HL-60/S4 treated with phorbol 12-myristate 13-acetate at 8.2 ng/mL for 4 days and 3 days (cell line): ENCODE data around the gene KIAA1755.
"Not testable (repeated sequence)": the region's sequence is repeated elsewhere in the genome, so short reads cannot be mapped to it uniquely, and the experiment has no call there.

Source experiments
- in situ Hi-C: fragments of 300-500 bp; cut with MboI; formaldehyde crosslinking; loops from 2 replicates; pipeline ENCODE4 v1.15.0; 2022; ENCODE audit warnings: low sequenced_read_pairs

Gene KIAA1755

GRCh38 chr20:38291966-38292365, 31.4 kb upstream of the KIAA1755 start:
- in situ Hi-C loops, result no loop called here

GRCh38 chr20:38290829-38291814, 30.6 kb upstream of the KIAA1755 start:
- in situ Hi-C loops, result no loop called here

GRCh38 chr20:38286586-38287531, 26.3 kb upstream of the KIAA1755 start:
- in situ Hi-C loops, result no loop called here

DNA sequence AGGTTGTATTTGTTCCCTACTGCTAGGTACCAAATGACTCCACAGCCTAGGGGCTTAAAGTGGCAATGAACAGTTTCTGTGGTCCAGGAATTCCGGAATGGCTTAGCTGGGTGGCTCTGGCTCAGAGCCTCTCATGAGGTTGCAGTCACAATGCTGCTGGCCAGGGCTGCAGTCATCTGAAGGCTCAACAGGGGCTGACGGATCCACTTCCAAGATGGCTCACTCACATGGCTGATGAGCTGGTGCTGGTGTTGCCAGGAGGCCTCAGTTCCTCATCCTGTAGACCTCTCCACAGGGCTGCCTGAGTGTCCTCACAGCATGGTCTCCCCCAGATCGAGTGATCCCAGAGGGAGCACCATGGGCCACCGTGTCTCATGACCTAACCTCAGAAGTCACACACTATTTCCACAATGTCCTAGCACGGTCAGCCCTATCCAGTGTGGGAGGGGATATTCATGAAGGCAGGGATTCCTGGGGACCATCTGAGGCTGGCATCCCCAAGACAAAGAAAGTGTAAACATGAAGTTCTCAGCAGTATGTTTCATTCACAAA, 24.4 kb upstream of the KIAA1755 start:
- in situ Hi-C loops, result no loop called here

DNA sequence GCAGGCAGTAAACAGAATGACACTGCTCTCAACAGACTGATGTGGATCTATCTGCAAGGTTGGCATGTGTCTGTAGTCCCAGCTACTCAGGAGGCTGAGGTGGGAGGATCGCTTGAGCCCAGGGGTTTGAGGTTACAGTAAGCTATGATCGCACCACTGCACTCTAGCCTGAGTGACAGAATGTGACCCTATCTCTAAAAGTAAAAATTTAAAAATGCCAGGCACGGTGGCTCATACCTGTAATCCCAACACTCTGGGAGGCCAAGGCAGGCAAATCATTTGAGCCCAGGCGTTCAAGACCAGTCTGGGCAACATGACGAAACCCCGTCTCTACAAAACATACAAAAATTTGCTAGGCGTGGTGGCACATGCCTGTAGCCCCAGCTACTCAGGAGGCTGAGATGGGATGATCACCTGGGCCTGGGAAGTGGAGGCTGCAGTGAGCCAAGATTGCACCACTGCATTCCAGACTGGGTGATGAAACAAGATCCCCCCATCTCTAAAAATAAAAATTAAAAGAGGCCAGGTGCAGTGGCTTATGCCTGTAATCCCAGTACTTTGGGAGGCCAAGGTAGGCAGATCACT, 23.6 kb upstream of the KIAA1755 start:
- in situ Hi-C loops, result not testable (repeated sequence)

GRCh38 chr20:38283236-38283635, 22.7 kb upstream of the KIAA1755 start:
- in situ Hi-C loops, result no loop called here

- in situ Hi-C loops, result not testable (repeated sequence)
Observed at GRCh38 chr20:38281176-38281915, 20.8 kb upstream of the KIAA1755 start.

DNA sequence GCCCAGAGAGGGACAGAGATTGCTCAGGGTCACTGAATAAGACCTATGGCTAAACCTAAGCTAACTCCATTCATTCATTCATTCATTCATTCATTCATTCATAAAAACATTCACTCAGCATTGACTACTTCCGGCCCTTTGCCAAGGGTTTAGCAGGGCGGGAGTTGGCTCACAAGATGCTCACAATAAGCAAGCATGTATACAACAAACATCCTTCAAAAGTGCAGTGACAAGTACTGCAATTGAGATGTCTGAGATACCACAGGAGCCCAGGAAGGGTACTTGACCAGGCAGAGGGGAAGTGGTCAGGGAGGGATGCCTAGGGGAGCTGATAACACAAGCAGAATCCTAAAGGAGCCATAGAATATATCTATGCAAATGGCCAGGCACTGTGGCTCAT, 18.2 kb upstream of the KIAA1755 start:
- in situ Hi-C loops, result no loop called here

DNA sequence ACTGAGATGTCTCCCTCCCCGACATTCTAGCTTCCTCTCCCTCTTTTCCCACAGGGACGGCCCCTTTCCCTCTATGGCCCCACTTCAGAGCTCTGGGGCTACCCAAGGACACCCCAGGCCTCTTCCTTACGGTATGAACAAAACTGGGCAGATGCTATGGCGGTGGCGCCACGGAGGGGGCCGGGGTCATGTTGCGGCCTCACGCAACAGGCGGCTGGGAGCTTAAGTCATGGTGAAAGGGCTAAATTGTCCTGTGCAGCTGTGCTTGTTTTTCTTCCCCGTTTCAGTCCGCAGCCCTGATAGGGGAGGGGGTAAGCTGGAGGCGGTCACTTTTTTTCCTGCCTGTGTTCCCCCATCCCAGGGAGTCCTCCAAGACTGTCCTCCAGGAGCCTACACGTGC, 17.6 kb upstream of the KIAA1755 start:
- in situ Hi-C loops, result no loop called here

GRCh38 chr20:38277691-38278090, 17.2 kb upstream of the KIAA1755 start:
- in situ Hi-C loops, result no loop called here

- in situ Hi-C loops, result no loop called here
Observed at GRCh38 chr20:38277285-38277684, 16.8 kb upstream of the KIAA1755 start.

DNA sequence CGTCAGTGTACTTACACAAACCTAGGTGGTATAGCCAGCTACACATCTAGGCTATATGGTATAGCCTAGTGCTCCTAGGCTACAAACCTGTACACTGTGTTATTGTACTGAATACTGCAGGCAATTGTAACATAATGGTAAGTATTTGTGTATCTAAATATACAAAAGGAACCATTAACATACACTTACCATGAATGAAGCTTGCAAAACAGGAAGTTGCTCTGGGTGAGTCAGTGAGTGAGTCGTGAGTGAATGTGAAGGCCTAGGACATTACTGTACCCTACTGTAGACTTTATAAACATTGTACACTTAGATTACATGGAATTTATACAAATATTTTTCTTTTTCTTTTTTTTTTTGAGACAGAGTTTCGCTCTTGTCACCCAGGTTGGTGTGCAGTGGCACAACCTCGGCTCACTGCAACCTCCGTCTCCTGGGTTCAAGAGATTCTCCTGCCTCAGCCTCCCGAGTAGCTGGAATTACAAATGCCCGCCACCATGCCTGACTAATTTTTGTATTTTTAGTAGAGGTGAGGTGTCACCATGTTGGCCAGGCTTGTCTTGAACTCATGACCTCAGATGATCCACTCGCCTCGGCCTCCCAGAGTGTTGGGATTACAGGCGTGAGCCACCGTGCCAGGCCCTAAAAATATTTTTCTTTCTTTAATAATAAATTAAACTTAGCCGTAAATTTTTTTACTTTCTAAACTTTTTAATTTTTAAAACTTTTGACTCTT, 15.4 kb upstream of the KIAA1755 start:
- in situ Hi-C loops, result no loop called here

- in situ Hi-C loops, result no loop called here
Observed at GRCh38 chr20:38272961-38273360, 12.4 kb upstream of the KIAA1755 start.

- in situ Hi-C loops, result no loop called here
Observed at GRCh38 chr20:38272398-38272797, 11.9 kb upstream of the KIAA1755 start.

- in situ Hi-C loops, result no loop called here
Observed at GRCh38 chr20:38271608-38272120, 11.1 kb upstream of the KIAA1755 start.

GRCh38 chr20:38270869-38271605, 10.5 kb upstream of the KIAA1755 start:
- in situ Hi-C loops, result no loop called here

DNA sequence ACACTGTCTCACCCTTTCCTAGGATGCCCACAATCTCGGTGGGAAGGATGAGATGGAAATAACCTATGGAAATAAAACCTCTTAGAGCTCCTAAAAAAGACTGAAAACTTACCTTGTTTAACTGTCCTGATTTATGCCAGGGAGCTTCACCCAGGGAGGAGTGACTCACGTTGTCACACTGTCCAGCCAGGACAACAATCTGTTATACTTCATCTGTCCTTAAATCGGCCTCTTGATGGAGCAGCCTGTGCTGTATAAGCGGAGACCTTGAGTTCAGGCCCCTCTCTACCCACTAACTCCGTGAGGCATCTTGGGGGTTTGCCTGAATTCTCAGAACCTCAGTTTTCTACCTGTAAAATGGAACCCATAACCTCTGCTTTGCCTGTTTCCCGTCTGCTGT, 9.2 kb upstream of the KIAA1755 start:
- in situ Hi-C loops, result no loop called here

DNA sequence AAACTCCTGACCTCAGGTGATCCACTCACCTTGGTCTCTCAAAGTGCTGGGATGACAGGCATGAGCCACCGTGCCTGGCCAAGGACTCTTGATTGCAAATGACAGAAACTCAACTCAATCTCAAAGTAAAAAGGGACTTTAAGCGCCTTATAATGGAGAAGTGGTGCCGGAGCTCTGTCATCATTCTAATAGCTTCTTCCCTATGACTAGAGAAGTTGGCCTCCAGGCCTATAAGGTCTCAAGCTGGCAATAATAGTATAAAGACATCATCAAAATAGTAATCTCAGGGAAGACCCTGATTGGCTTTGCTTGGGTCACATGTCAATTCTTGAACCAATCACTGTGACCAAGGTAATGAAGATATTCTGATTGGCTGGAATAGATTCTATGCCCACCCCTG, 8.5 kb upstream of the KIAA1755 start:
- in situ Hi-C loops, result no loop called here
